GM21390 (cell line): Measurements from ENCODE around the gene MAP2.
A peak's percentile ranks its signal among the peaks of the same experiment; 100 is the strongest.
"Not testable (repeated sequence)": the region's sequence is repeated elsewhere in the genome, so short reads cannot be mapped to it uniquely, and the experiment has no call there.

Experiments used
- ATAC-seq: cut with Tn5 transposase; IDR thresholded peaks from one replicate; pipeline ENCODE4 v1.9.1; 2021; ENCODE audit not compliant: unreplicated experiment

The MAP2 gene

DNA sequence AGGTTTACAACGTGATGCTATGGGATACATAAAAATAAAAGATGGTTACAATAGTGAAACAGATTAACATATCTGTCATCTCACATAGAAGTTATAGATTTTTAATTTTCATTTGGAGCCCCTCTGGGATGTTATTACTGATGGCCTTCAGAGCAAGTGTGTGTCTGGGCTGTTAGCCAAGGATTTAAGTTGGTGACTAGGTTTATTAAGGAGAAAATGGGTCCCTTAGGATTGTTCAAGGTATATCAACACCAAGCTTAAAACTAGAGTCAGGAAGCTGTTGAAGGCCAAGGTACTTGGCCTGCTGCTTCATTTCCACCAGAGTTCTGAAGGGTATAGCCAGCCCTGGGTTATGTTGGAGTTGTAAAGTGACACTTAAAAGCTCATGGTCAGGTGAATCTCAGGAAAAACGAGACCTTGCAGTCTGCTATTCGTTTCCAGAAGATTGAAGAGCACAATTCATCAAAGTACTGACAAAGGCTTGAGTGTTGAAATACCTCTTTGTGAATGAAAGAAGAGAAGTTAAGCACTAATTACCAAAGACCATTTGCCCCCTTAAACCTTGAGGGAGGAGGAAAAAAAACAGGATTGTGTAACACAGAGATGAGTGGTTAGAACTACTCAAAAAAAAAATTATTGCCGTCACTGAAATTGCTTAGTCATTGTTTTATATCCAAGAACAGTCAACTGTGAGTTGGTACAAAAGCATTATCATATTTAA, 48.4 kb downstream of the MAP2 start:
- ATAC-seq: no peak

DNA sequence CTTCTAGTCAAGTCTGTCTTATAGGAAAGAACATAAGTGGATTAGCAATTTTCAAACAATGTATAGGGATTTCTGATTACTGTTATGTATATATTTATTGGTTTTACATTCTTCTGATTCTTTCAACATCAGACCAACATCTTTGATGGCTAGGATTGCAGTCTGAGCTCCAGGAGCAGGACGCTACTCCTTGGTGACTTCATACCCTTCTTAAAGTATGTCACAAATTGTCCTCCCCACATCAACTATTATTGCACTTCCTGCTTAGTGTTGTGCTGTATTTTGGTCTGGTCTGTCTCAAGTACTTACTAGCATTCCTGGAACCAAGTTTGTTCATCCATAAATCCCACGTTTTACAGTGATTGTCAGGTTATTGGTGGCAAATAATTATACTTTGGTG, 49.0 kb downstream of the MAP2 start:
- ATAC-seq: no peak

DNA sequence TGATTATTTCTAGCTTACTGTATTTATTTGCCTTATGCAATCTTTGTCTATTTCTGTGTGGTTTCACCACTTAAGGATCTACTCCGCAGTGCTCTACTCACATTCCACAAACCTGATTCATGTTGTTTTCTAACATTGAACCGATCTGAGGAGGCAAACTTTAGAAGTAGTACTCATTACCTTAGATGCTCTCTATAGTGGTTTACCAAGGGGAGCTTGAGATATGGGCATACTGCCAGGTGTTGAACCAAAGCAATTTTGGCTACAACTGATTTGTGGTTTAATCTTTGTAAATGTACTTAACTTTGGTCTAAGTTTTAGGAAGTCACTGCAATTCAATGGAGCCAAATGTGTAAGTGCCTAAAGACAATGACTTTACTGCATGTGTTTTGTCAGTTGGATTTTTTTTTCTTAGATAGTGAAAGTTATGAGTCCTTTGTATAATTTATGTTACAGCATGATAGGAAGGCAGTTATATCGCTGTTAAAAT, 50.1 kb downstream of the MAP2 start:
- no peak for ATAC-seq

DNA sequence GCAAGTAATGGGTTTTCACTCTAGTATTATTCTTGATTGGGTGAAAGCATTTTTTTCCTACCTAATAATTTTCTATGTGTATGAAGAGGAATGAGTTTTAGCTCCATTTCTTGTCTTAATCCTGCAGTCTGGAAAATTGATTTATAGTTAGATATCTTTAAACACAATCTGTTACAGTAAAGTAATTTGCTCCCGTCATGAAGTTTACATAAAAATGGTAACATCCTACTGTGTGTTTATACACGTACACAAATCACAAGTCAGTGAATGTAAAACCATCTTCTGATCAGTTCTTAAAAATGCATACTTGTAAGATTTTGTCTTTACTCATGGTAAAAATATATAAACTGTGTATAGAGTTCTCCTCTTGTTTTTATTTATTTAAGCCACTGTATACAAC, 51.1 kb downstream of the MAP2 start:
- ATAC-seq: no peak

DNA sequence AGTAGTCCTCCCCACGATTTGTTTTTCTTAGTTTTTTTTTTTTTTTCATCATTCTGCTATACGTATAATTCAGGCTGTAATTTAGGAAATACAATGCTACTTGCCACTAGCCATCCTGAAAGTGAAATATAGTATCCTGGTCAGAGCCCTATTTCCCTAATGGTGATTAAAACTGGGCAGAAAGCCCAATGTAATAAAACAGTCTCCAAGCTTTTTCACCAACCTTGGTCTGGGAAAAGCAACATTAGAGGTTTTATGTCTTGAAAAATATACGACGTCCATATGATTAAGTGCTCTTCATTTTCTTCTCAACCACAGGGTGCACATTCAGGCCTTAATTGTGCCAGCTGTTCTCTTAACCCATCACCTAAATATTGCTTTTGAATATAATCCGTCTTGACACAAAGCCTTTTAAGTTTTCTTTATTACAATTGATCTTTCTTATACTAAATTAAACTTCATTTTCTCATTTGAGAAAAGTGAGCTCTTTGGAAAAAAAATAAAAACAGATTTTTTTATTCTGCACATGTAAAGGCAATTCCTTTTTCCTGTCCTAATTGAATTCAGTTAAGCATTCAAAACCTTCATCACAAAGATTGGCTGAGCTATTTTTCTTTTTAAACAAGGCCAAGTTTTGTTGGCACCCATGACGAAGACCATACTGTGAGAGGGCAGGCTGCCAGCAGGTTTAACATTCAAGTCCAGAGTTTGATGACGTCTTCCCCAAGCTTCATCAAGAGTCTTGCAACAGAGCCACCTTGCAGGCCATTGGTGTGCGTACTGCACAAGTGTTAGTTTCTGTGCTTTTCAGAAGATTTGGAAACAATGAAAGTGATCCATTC, 52.7 kb downstream of the MAP2 start:
- no peak for ATAC-seq

DNA sequence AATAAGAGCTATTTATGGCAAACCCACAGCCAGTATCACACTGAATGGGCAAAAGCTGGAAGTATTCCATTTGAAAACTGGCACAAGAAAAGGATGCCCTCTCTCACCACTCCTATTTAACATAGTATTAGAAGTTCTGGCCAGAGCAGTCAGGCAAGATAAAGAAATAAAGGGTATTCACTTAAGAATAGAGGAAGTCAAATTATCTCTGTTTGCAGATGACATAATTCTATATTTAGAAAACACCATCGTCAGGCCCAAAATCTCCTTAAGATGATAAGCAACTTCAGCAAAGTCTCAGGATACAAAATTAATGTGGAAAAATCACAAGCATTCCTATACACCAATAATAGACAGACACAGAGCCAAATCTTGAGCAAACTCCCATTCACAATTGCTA, 68.4 kb downstream of the MAP2 start:
- ATAC-seq: not testable (repeated sequence)

DNA sequence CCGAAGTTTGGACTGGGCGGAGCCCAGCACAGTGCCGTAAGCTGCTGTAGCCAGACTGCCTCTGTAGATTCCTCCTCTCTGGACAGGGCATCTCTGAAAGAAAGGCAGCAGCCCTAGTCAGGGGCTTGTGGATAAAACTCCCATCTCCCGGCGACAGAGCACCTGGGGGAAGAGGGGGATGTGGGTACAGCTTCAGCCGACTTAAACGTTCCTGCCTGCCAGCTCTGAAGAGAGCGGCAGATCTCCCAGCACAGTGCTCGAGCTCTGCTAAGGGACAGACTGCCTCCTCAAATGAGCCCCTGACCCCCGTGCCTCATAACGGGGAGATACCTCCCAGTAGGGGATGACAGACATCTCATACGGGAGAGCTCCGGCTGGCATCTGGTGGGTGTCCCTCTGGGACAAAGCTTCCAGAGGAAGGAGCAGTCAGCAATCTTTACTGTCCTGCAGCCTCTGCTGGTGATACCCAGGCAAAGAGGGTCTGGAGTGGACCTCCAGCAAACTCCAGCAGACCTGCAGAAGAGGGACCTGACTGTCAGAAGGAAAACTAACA, 71.3 kb downstream of the MAP2 start:
- not testable (repeated sequence) for ATAC-seq

DNA sequence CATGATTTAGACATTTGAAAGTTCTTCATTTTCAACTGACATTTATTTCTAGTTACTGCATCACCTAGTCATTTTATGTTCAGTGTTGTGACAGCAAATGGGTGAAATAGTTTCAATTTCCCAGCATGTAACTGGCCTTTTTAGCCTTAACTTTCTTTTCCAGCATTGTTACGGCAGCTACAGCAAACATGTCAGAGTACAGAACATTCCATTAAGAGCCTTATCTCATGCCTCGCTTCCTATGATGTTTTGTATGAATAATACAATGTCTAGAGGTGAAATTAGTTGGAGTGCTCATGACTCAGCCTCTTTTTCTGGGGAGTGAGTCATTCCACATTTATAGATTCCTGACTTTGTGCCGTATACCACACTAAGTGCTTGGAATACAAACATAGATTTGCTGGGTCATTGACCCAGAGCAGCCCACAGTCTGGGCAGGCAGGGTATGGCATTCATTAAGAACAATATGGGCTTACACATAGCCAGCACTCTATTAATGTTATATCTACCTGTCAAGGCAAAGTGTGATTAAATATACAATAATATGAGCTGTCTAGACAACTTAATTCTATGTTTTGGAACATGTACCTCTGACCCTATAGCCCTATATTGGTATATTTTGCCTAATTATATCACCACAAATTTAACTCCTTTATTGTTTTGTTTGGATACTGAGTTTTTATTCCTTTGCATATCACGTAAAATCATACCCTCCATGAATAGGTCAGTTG, 72.2 kb downstream of the MAP2 start:
- no peak for ATAC-seq

DNA sequence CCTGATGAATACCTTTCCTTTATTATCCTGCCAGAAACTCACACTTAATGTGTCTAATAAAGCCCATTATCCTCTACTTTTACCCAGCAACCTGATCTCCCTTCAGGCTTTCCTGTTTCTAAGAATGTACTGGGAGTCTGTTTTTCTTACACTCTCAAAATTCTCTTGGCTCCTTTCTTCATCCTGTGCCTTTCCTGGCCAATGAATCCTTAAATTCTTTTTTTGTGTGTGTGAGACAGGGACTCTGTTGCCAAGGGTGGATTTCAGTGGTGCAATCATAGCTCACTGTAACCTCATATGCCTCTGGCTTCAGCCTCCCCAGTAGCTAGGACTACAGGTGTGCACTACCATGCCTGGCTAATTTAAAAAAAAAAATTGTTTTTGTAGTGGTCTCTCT, 72.7 kb downstream of the MAP2 start:
- ATAC-seq: no peak

DNA sequence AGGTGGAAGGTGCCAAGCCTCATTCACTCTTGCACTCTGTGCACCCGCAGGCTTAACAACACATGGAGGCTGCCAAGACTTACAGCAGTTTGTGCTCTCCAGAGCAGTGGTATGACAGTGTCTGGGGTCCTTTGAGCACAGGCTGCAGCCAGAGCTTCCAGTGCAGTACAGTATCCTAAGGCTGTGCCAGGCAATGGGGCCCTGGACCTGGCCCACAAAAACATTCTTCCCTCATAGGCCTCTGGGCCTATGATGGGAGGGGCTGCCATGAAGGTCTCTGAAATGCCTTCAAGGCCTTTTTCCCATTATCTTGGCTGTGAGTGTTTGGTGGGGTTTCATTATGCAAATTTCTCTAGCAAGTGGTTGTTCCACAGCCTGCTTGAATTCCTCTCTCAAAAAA, 74.8 kb downstream of the MAP2 start:
- no peak for ATAC-seq

DNA sequence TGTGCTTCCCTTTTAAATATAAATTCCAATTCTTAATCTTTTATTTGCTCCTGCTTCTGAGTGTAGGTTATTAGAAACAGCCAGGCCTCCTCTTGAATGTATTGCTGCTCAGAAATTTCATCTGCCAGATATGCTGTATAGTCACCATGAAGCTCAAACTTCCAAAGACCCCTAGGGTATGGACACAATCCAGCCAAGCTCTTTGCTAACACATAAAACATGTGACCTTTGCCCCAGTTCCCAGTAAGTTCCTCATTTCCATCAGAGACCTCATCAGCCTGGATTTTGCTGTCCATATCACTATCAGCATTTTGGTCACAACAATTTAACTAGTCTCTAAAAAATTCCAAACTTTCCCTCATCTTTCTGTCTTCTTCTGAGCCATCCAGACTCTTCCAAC, 75.2 kb downstream of the MAP2 start:
- ATAC-seq: no peak

DNA sequence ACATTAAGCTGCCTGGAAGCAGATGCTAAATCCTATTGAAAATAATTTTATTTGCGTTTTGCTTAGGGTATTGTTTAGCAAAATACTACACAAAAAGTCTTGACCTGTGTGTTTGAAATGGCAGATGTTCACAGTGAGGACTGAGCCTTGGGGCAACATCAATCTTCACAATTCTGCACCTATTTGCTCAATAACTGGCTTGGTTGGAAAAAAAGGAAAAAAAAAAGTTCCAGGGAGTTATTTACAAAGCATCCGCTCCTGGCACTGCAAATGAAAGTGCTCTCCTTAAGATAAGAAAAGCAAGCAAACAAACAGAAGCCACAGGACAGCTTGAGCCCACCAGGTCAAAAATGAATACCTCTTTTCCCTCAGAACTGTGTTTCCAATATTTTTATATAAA, 77.7 kb downstream of the MAP2 start:
- ATAC-seq: no peak

DNA sequence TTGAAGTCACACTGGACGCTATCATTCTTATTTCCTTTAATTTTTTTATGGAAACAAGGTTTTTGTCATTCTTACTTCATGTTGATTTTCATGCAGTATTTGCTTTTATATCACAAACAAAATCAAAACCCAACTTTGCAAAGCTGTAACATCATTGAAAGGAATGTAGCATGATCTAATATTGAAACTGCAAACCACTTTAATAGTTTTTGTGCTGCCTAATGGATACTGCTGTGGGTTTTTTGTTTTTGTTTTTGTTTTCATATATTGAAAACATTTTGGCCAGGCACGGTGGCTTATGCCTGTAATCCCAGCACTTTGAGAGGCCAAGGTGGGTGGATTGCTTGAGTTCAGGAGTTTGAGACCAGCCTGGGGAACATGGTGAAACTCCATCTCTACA, 81.6 kb downstream of the MAP2 start:
- peak; percentile 71 for ATAC-seq

DNA sequence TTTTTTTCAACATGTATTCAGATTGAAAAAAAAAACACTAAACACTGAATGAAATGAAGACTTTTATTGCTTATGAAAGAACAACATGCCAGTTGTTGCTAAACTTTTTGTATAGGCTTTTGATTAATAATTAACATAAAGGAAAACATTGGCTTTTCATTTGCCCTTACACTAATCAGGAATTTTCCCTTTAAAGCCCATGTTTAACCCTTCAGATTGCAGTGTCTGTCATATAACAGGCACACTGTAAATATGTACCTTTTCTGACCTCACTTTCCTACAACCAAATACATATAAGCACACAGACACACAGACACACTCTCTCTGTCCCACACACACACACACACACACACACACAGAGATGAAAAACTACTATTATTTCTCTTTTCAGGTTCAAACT, 84.4 kb downstream of the MAP2 start:
- no peak for ATAC-seq

DNA sequence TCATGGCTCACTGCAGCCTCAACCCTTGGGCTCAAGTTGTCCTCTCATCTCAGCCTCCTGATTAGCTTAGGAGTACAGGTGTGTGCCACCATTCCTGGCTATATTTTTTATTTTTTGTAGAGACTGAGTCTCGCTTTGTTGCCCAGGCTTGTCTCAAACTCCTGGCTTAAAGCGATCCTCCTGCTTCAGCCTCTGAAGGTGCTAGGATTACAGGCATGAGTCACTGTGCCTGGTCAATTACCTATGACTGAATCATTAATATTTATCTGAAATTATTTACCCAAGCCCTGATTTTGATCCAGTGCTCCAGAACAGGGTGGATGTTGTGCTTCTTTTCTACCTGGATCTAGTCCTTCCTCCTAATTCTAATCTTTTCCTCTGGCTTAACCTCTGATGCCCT, 87.8 kb downstream of the MAP2 start:
- no peak for ATAC-seq

DNA sequence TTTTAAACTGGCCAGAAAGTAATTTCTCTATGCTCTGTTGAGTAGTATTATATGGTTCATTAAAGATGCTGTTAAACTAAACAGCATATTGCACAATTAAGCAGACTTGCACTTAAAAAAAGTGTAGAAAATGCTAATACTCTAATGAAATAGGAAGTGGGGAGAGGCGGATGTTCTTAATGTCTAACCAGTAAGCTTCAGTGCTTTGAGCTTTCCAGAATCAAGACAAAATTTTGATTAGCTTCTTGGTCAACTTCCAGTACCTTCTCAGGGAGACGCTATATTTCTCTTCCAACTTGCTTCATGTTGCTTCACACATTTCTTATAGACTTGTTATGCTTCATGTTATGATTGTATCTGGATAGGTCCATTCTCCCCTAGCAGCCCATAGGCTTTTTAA, 89.1 kb downstream of the MAP2 start:
- peak; percentile 67 for ATAC-seq

DNA sequence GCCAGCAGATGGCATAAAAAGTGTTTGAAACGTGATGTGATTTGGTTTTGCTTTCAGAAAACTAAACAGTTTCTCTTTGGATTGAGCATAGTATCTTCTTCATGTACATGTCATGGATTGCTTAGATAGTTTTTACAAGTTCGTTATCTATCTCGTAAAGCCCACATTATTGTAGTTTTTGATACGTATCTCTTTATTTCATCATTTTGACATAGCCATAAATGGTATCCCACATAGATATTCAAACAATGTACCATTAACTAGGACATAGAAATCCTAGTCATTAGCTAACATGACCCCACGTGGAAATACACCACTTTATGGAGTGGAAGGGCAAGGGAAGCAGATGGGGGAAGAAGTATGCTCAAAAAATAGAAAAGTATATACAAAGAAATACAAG, 93.6 kb downstream of the MAP2 start:
- ATAC-seq: no peak

DNA sequence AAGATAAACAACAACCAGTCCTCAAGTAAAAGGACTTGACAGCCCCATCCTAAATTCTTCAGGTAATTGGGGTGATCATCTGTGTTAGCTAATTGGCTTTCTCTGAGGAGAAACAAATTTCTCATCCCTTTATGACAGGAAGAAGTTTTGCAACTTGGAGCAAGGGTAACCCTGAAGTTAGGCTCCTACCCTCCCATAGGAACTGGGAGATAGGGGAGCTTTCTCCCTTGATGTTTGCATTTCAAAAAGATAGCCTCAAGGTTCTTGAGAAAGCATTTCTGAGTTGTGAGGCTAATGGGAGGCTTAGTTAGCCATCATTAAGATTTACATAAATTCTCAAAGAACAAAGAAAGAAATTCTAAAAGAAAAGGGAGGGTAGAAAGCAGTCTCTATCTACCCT, 95.4 kb downstream of the MAP2 start:
- ATAC-seq: no peak

DNA sequence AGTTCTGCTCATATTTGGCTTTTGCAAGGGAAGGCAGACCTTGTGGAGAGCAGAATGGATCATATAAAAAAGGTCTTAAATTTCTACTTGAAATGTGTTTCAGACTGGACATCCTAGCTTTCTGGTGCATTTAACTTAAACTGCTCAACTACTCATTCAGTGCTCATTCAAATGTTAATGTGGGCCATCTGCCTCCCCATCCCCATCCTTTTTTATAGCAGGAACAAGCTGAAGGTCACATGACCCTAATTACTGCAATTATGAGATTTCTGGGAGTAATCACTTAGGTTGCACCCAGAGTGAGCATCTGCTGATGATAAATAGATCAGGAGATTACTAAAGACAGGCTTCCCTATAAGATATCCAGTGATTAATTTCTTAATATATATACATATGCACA, 96.1 kb downstream of the MAP2 start:
- no peak for ATAC-seq

DNA sequence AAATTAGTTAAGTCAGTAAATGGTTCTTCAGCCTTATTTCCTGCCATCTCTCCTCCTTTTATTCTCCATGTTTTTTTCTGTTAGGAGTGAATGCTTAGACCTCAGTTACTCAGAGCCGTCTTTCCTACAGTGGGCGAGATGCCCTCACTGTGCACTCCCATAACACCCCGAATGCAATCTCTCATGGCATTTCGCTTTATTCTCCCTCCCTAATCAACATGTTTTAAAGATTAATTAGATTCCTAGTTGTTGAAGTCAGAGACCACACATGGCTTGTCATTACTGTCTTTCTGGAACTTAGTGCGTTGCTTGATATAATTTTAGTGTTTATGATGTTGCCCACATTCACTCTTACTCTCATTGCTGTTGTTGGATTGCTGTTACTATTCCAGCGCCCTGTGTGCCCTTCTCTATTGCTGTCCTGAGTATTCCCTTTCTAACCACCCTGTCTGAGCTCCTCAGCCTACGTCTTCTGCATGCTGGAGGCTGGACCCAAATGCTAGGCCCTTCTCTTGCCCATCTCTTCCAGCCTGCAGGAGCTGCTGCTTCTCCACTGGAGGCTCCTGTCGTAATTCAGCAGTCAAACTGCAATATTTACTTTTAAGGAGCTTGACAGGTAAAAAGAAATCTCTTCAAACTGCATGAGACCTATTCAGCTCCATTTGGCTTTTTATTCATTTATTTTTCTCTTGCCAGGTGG, 99.3 kb downstream of the MAP2 start:
- ATAC-seq: no peak

DNA sequence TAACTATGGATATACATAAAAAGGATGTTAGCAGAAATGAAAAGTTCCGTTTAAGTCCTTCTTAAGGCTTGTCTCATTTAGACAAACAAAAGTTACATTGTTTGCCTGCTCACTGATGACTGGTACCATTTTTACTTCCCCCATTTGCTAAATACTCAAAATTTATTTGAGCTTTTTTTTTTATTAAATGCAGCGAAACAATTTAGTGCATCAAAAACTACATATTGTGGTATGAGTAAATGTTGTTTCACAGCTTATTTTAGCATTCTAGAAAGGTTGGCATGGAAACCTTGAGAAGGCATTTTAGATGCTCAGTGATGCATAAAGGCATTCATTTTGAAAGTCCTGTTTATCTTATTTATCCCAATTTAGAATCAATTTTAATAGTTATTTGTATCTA, 100.0 kb downstream of the MAP2 start:
- ATAC-seq: peak; percentile 58
